ENCODE measurements around the gene NPL. TPM values are rescaled to one million over a fixed set of nuclear protein-coding genes. Genes with fewer than 3 reads are reported as not detected.

The NPL gene
- total RNA-seq, 2 experiments from 2014 or later: 4.5 to 4.9 TPM

DNA sequence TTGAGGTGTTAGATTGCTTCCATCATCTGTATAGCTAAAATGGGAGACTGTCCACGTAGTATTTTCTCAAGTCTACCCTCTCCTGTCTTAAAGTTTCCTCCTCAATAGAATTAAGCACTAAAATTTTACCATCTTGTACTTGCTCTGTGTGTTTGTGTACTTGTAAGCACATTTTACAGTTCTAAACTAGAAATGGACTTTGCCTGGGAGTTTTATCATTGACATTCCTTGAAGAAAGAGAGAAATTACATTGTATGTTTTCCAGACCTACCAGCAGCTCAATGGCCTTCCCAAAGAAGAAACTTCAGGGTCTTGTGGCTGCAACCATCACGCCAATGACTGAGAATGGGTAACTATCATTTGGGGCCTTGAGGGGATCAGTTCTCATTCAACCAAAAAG is 4.5 kb downstream of the NPL start:
- POLR2A ChIA-PET: no interaction called here
- H3K36me3 Mint-ChIP-seq (ENCODE audit: low read depth): peaks cover 2% of the 10 kb centered on the region

DNA sequence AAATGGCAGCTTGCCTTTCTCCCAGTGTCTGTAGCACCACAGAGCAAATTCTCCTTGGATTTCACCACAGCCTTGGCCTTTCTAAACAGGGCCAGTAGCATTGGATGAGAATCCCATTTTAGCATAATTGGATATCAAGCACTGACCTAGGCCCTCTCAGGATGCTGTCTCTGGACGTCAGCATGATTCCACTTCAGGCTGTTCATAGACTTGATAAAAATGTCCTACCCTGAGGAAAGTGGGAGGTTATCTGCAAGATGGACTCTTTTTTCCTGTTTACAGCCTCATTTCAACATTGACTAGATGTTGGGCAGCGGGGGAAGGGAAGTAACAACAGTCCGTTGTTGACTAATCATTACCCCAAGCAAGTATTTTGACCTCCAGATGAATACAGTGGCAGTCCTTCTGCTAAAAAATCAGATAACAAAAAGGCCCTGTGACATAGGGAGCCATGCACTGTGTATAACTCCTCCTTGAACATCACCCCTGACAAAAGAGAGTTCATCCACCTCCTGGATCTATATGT is 5.2 kb downstream of the NPL start:
- intact Hi-C loops (cut with micrococcal nuclease): loop anchor here (5.0 kb wide), 1 partner anchor 33 kb away; no protein-coding TSS in a partner anchor
- CTCF ChIA-PET: interaction anchor here (1.9 to 19.1 kb wide), 2 partner anchors 12 to 199 kb away, joined by 10 to 1003 read pairs; partner anchors contain the start of genes RGS16 and RNASEL
- Mint-ChIP-seq H3K27me3 (no peaks in the 10 kb centered on the region), H3K4me1 (ENCODE audit: low read depth) (peaks cover 12% of the 10 kb centered on the region), H3K27ac (no peak overlapping the region), H3K4me3 (no peak overlapping the region), H3K9me3 (no peaks in the 10 kb centered on the region), H3K36me3 (ENCODE audit: low read depth) (peaks cover 2% of the 10 kb centered on the region)
- TF ChIP-seq, protein P1, sequence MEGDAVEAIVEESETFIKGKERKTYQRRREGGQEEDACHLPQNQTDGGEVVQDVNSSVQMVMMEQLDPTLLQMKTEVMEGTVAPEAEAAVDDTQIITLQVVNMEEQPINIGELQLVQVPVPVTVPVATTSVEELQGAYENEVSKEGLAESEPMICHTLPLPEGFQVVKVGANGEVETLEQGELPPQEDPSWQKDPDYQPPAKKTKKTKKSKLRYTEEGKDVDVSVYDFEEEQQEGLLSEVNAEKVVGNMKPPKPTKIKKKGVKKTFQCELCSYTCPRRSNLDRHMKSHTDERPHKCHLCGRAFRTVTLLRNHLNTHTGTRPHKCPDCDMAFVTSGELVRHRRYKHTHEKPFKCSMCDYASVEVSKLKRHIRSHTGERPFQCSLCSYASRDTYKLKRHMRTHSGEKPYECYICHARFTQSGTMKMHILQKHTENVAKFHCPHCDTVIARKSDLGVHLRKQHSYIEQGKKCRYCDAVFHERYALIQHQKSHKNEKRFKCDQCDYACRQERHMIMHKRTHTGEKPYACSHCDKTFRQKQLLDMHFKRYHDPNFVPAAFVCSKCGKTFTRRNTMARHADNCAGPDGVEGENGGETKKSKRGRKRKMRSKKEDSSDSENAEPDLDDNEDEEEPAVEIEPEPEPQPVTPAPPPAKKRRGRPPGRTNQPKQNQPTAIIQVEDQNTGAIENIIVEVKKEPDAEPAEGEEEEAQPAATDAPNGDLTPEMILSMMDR (IDR thresholded peaks at IDR 0.05): no peak
- DNase-seq (no peak), ATAC-seq (no peak)
- POLR2A ChIA-PET: no interaction called here

More for the DNA sequence above, 4.5 kb downstream of the NPL start:
- intact Hi-C loops (cut with micrococcal nuclease): loop anchor here (5.0 kb wide), 1 partner anchor 33 kb away; no protein-coding TSS in a partner anchor
- peaks cover 15% of the 10 kb centered on the region for H3K4me1 Mint-ChIP-seq (ENCODE audit: low read depth)
- CTCF ChIA-PET: interaction anchor here (0.9 to 19.1 kb wide), 3 partner anchors 12 to 198 kb away, joined by 3 to 1003 read pairs (median 4); partner anchors contain the start of genes RGS16 and RNASEL
- no peak overlapping the region for H3K4me3 Mint-ChIP-seq
- no peaks in the 10 kb centered on the region for H3K9me3 Mint-ChIP-seq
- H3K27ac Mint-ChIP-seq: no peak overlapping the region
- DNase-seq (no peak), ATAC-seq (no peak)
- TF ChIP-seq, protein P1 (IDR thresholded peaks at IDR 0.05): no peak
- H3K27me3 Mint-ChIP-seq: no peaks in the 10 kb centered on the region

DNA sequence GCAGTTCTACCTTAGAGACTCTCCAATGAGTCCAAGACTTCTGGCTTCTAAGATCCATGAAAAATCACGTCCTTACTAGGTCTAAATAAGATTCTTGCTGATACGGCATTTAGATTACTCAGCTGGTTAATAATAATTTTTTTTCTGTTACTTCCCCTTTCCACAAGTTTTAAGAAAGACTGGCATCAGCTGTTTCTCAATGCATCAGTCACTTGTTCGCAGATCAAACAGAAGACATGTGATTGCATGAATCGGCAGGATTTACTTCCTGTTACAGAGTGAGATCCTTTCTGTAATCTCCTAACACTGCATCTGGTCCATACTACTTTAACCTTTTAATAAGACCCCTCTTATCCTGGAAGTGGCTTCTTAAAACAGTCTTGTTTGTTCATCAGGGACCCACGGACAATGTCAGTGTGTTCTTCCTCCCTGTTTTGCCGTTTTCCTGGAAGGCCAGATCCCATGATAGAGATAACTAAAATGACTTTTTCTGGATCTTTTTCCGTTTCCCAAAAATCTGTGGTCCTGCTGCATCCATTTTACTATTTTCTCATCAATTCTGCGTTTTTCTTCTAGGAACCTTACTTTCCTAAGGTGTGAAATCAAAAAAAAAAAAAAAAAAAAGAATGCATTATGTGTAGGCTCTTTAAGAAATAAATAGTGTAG is 6.1 kb downstream of the NPL start:
- intact Hi-C loops (cut with micrococcal nuclease): no loop called here
- no peak overlapping the region for H3K27ac Mint-ChIP-seq
- POLR2A ChIA-PET: no interaction called here
- ATAC-seq (no peak), DNase-seq (no peak)
- H3K4me3 Mint-ChIP-seq: no peak overlapping the region
- H3K27me3 Mint-ChIP-seq: no peaks in the 10 kb centered on the region
- TF ChIP-seq, protein P1 (IDR thresholded peaks at IDR 0.05): no peak
- CTCF ChIA-PET: interaction anchor here (0.6 to 19.1 kb wide), 3 partner anchors 13 to 200 kb away, joined by 3 to 1003 read pairs (median 10); partner anchors contain the start of genes RGS16 and RNASEL
- peaks cover 2% of the 10 kb centered on the region for H3K36me3 Mint-ChIP-seq (ENCODE audit: low read depth)
- H3K4me1 Mint-ChIP-seq (ENCODE audit: low read depth): peaks cover 7% of the 10 kb centered on the region
- no peaks in the 10 kb centered on the region for H3K9me3 Mint-ChIP-seq

DNA sequence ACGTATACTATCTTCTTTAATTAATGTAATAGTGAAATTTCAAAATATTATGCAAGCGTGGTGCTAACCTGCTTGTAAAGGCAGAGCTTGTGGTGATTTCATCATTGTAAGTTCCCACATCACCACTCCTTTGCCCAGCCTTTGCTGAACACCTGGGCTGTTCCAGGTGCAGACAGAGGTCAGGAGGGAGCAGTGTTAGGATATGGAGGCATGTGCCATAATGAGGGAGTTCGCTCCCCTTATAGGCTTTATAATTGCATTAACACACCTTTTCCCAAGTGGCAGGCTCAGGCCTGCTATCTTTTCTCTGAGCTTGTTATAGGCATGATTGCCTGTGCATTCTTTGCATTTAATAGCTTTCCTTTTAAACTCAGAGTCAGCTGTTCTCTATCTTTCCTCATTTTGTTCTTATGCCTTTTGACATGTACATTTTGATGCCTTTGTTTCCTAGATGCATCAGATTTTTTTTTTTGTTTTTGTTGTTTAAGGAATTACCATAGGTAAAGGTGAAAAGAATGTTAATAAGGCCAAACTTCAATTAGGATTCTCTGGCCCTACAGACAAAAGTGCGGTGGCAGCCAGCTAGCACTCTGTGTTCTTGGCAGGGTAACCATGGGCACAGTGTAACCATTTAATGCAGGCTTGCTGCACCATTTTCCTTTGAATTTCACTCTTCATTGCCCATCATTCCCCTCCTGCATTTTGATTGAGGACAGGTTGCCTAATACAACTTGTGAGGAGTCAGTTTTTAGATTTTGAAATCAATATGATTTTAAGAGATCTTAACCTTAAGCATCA is 12.6 kb downstream of the NPL start:
- ATAC-seq: no peak

More for the DNA sequence above, 12.6 kb downstream of the NPL start:
- TF ChIP-seq, protein P1 (IDR thresholded peaks at IDR 0.05): no peak
- Mint-ChIP-seq H3K27me3 (no peaks in the 10 kb centered on the region), H3K27ac (no peak overlapping the region), H3K9me3 (no peaks in the 10 kb centered on the region), H3K36me3 (ENCODE audit: low read depth) (peaks cover 6% of the 10 kb centered on the region), H3K4me1 (ENCODE audit: low read depth) (no peaks in the 10 kb centered on the region), H3K4me3 (no peak overlapping the region)
- intact Hi-C loops (cut with micrococcal nuclease): no loop called here
- ChIA-PET CTCF (interaction anchor here (0.6 kb wide), 1 partner anchor 72 kb away, joined by 3 read pairs; no protein-coding TSS in a partner anchor), POLR2A (interaction anchor here (0.6 kb wide), 1 partner anchor 11 kb away, joined by 3 read pairs; no protein-coding TSS in a partner anchor)
- no peak for DNase-seq
